ENCODE data around the gene CCNA1.

The CCNA1 gene

GRCh38 chr13:36454121-36454520, 21.8 kb downstream of the CCNA1 start:
- no peak for DNase-seq (ENCODE audit: low spot score)

- no peak for DNase-seq (ENCODE audit: low spot score)
Observed at GRCh38 chr13:36454987-36455386, 22.7 kb downstream of the CCNA1 start.

DNA sequence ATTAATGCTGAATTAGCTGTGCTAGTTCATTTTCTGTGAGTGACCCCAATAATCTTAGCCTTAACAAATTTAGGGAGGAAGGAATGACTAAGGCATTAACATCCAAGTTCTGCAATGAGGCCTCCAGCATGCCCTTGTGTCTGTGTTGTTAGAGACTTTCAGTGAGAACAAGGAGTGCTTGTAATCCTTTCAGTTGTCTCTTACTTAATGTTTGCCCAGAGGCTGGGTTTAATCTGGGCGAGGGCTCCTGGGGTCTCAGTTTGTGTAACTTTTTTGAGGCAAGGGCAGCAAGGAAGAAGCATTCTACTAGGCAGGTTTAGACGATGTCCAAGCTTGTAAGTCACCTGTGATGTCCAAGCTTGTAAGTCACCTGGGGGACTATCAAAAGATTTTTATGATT, 24.3 kb downstream of the CCNA1 start:
- DNase-seq (ENCODE audit: low spot score): no peak

GRCh38 chr13:36461506-36461905, 29.2 kb downstream of the CCNA1 start:
- no peak for DNase-seq (ENCODE audit: low spot score)

- no peak for DNase-seq (ENCODE audit: low spot score)
Observed at GRCh38 chr13:36475468-36475867, 43.2 kb downstream of the CCNA1 start.

GRCh38 chr13:36476661-36477060, 44.4 kb downstream of the CCNA1 start:
- no peak for DNase-seq (ENCODE audit: low spot score)

DNA sequence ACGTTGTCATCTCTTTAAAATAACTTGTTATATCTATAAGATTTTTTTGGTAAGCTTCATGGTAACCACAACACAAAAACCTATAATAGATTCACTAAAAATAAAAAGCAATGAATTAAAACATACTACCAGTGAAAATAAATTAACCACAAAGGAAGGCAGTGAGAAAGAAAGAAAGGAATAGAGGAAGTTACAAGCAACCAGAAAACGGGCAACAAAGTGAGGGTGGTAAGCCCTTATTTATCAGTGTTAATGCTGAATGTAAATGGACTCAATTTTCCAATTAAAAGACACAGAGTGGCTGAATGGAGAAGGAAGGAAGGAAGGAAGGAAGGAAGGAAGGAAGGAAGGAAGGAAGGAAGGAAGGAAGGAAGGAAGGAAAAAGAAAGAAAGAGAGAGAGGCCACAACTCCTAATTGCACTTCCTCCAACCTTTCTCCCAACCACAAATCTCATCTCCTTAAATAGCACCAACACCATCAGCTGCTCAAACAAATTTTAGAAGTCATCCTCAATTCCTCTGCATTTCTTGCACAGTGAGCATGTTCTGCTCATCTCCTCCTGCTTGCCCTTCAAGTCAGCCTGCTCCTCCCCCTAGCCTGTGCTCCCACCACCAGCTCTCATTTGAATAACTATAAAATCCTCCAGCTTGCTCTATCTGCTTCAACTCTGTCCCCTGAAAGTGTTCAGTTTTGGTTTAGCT, 48.6 kb downstream of the CCNA1 start:
- DNase-seq (ENCODE audit: low spot score): no peak

- DNase-seq (ENCODE audit: low spot score): no peak
Observed at GRCh38 chr13:36490055-36490454, 57.8 kb downstream of the CCNA1 start.

All from NAMALWA (cell line).